Mucosa of gallbladder (tissue), 1 donor: ENCODE results near the gene TMEM256. TPM values are rescaled to one million over a fixed set of nuclear protein-coding genes. Genes with fewer than 3 reads are reported as not detected.

ENCODE experiments used
- DNase-seq: peaks from one replicate; pipeline ENCODE4 v3.0.0-alpha.2; 2020; ENCODE audit warnings: low spot score
- total RNA-seq: library from RNA; stranded (reverse); gene quantifications from one replicate; pipeline ENCODE4 v1.2.1, GENCODE V29; 2021
- donor health status: DM: no; HTN: no; CAD: no.

TMEM256 gene
- total RNA-seq, 1 donor from 2014 or later, result 67.5 TPM

- no peak for DNase-seq
These were observed 25.8 kb upstream of the TMEM256 start for GRCh38 chr17:7429722-7430121.

GRCh38 chr17:7428557-7428956 lies 24.7 kb upstream of the TMEM256 start, which contains the start of gene SPEM3:
TSS of gene SPEM3 (plus strand) at chr17:7428857. CDS start at chr17:7428903, 46 bp downstream.
- no peak for DNase-seq

DNA sequence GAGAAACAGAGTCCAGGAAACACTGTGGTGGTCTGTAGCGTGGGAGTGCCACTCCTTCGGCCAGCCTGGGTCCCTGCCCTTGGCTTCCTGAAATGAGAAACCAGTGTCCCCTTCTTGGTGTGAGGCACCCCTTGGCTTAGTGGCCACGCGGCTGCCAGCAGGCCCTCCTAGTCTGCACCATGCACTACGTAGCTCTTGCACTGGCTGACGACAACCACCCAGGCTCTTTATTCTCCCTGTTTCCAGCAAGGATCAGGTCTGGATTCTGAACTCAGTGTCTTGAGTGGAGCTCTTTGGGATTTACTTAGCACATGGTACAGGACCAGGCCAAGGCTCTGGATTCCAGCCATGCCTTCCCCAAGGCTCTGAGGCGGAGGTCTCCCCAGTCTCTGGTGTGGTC lies 23.7 kb upstream of the TMEM256 start:
- no peak for DNase-seq

- no peak for DNase-seq
These were observed 23.1 kb upstream of the TMEM256 start for GRCh38 chr17:7426896-7427489.

DNA sequence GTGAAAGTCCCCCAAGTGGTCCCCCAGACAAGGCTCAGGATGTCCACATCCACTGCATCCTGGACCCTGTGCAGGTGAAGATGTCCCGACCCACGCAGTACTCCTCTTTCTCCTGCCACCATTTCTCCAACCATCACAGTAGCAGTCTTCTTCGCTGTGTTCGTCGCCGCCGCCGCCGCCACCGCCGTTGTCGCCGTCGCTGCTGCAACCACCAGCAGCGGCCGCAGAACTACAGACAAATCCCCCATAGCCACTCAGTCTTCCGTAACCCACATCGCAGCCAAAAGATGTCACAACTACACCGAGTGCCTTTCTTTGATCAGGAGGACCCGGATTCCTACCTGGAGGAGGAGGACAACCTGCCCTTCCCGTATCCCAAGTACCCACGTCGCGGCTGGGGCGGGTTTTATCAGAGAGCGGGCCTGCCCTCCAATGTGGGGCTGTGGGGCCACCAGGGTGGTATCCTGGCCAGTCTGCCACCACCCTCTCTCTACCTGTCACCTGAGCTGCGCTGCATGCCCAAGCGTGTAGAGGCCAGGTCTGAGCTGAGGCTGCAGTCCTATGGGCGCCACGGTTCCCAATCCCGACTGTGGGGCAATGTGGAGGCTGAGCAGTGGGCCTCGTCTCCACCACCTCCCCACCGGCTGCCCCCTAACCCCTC lies 22.4 kb upstream of the TMEM256 start:
- DNase-seq, result no peak

DNA sequence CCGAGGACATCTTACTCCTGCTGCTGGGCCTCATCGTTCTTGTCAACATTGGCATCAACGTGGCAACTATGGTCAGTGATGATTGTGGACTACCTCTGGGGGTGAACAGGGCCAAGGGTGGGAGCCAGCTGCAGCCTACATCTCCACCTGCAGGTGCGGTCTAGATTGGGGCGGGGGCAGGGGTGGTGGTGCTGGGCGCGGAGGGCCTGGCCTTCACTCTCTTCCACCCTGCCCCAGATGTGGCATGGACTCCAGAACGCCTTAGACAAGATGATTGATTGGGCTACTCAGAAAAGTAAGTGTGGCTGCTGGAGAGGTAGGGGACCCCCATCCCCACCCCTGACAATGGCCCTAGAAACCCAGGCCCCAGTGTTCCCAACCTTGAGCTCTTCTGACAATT lies 21.9 kb upstream of the TMEM256 start:
- no peak for DNase-seq

- DNase-seq, result no peak
These were observed 21.4 kb upstream of the TMEM256 start, which contains the start of gene SPEM2 for GRCh38 chr17:7425316-7425715. TSS of gene SPEM2 (plus strand) at chr17:7425616. CDS start at chr17:7425689, 73 bp downstream.

- DNase-seq, result no peak
These were observed 19.8 kb upstream of the TMEM256 start for GRCh38 chr17:7423679-7424078.

DNA sequence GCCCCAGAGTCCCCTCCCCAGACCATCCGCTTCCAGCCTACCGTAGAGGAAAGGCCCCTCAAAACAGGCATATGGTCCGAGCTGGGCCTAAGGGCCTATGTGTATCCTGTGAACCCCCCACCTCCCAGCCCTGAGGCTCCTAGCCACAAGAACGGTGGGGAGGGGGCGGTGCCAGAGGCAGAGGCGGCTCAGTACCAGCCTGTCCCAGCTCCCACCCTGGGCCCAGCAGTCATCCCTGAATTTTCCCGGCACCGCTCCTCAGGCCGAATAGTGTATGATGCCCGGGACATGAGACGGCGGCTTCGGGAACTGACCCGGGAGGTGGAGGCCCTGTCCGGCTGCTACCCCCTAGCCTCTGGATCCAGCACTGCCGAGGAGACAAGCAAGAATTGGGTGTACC lies 17.3 kb upstream of the TMEM256 start:
- DNase-seq, result no peak

- no peak for DNase-seq
These were observed 16.1 kb upstream of the TMEM256 start, which contains the start of gene SPEM1 for GRCh38 chr17:7419819-7420610. TSS of gene SPEM1 (plus strand) at chr17:7420324. CDS start at chr17:7420385, 61 bp downstream.

GRCh38 chr17:7418472-7419152 lies 14.7 kb upstream of the TMEM256 start:
- DNase-seq, result no peak

- DNase-seq, result no peak
These were observed 13.3 kb upstream of the TMEM256 start for GRCh38 chr17:7417056-7417655.

DNA sequence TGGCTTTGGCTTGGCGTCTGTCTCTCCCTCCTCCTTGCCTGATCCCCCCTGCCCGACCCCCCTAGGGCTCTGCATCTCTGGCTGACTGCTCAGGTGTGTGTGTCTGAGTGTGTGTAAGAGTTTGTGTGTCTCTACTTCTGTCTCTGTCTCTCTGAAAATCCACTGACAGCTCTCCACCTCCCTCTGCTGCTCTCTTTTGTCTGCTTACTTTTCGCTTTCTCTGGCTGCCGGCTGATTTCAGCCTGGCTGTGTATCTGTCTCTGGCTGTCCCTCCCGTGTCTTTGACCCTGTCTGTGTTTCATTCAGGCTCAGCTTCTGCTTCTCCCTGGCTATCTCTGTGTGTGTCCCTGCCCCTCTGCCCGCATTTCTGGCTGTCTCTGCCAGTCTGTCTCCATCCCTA lies 12.4 kb upstream of the TMEM256 start:
- DNase-seq, result no peak

- no peak for DNase-seq
These were observed 11.9 kb upstream of the TMEM256 start for GRCh38 chr17:7415784-7416183.

DNA sequence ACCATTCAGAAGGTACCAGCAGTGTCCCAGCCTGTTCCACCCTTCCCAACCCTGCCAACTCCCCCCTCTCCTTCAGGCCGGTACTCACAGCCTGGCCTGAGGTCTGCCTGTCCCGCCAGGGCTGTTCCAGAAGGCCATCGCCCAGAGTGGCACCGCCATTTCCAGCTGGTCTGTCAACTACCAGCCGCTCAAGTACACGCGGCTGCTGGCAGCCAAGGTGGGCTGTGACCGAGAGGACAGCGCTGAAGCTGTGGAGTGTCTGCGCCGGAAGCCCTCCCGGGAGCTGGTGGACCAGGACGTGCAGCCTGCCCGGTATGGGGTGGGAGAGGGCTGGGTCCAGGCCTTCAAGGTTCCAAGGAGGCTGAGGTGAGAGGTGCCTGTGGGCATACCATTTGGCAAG lies 10.9 kb upstream of the TMEM256 start:
- DNase-seq, result no peak

DNA sequence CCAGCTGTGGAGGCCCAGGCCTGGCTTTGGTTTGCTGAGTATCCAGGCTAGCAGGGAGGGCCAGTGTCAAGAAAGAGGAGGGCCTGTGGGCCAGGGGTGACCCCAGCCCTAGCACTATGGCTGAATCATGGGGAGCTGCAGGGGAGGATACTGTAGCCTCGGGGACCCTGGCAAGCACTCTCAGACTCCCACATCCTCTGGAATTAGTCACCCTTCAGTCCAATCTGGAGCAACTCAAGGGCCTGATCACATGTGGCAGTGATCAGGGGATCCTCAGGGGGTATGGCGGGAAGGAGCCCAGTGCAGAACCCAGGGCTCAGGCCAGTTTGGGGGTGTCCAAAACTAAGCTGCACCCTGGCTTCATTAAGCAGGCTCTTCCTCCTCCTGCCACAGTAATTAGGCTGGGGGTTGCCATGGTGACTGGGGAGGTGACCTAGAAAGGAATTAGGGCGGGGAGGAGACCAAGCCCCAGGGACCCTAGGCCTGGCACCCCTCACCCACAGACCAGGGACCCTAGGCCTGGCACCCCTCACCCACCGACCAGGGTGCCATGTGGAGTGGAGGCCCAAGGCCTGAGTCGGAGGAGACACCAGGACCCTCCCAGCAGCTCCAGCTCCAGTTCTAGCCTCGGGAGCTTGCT lies 9.6 kb upstream of the TMEM256 start:
- DNase-seq, result no peak

DNA sequence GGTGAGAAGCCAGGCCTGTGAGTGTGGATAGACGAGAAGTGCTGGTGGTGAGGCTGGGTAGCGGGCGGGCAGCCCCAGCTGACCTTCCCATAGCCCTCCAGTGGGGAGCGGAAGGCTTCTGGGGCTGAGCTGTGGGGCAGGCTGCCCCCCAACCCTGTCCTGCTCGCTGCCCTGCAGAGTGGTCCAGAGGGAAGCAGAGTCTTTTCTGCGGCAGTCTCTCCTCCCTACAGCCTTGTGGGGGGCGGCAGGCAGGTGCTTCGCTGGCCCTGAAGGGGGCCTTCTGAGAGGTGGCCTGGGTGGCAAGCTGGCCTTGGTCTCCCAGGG lies 7.5 kb upstream of the TMEM256 start:
- DNase-seq, result no peak

DNA sequence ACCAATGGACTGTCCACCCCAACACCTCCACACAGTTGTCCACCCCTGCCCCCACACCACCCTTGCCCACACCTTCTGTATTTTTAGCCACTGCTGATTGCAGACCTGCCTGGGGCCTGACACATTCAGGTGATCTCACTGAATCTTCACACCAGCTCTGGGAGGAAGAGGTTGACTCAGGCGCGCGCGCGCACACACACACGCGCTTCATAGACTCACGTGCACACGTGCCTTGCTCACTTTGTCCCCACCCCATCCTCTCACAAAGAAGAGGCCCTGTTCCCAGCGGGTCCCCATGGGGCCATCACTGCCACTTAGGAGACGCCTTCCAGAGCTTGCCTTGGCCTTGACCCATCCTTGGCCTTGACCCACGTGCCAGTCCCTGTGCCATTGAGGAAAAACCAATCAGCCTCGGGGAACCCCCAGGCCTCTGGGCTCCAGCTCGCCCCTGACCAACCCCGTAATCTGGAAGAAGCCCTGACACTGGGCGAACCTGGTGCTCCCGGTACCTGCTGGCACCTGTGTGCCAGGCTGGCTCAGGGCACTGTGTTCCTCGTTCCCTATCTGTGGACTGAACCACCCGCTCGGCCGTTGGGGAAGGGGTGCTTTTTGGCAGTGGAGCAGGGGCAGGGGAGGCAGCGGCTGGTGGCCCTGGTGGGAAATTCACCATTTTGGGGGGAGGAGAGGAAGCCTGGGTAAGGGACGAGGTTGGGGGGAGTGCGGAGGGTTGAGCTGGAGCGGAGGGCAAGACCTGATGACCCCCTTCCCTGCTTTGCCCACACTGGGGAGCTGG lies 6.9 kb upstream of the TMEM256 start:
- DNase-seq, result no peak

GRCh38 chr17:7409716-7410115 lies 5.8 kb upstream of the TMEM256 start:
- no peak for DNase-seq

GRCh38 chr17:7408863-7409262 lies 5.0 kb upstream of the TMEM256 start:
- DNase-seq, result no peak
